Measurements from ENCODE around the gene MOB3B.
A peak's percentile ranks its signal among the peaks of the same experiment; 100 is the strongest.

MOB3B gene

GRCh38 chr9:27333241-27334052 is 196.2 kb downstream of the MOB3B start:
- DNase-seq: peak; percentile 90

- DNase-seq: no peak
These were observed 198.2 kb downstream of the MOB3B start for GRCh38 chr9:27331393-27331792.

DNA sequence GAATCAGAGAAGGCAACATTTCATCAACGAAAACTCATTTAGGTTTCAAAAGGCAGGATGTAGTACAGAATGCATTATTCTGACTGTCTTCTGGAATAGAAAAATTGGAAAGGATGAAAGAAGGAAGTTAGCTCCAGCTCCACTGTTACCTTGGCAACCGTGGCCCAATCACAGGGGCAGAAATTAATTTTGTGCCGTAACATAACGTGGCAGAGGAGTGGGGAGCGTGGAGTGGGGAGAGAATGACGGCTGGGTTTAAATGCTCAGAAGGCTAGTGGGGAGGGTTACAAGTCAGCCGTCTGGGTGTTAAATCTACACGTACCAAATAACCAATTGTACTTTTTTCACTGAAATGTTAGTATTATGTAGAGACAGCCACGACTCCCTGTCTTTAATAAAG is 200.3 kb downstream of the MOB3B start:
- DNase-seq: peak; percentile 20

DNA sequence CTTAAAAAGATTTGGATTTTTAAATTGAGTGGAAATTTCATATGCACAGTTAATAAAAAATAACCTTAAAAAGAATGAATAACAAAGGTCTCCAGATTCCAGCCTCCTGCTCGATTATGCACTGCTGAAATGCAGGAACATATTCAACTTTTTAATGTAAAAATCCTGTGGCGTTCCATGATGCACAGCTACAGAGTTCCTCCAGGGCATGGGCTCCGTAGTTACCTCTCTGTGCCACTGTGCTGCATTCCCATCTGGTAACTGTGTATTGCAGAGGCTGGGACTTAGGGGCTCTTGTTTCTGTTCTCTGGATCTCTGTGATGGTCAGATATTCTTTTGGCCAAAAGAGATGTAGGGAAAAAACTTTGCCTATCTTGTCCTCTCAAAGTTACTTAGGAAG is 201.1 kb downstream of the MOB3B start:
- no peak for DNase-seq

GRCh38 chr9:27311184-27311583 is 218.4 kb downstream of the MOB3B start:
- no peak for DNase-seq

GRCh38 chr9:27310582-27310981 is 219.0 kb downstream of the MOB3B start:
- no peak for DNase-seq

DNA sequence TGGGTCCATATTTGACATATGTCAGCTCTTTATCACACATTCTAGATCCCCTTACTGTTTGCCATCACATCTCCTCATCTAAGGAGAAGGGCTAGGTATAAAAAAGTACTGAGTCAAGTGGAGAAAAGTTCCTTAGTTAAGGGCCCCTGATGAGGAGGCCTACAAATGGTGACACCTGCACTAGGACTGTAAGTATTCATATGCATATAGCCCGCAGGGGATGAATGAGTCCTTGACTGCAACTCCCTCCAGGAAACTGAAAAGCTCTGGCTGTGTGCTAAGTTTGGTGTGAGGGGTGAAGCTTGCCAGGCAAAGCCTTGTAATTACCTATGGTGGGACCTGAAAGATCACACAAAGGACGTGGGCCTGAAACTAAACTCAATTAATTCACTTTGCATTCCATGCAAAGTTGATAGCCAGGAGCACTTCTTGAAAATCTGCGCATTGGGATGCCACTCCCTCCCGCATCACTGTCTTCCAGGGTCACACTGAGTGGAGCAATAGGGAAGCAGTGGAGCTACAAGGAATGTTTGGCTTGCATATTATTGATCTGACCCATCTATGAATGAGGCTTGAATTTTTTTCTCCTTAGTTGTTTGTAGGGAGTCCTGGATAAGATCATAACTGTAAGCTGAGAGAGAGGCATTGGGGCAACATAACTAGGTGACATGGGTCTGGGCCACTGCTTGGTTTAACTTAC is 220.8 kb downstream of the MOB3B start:
- DNase-seq: no peak

GRCh38 chr9:27304521-27304920 is 225.1 kb downstream of the MOB3B start:
- no peak for DNase-seq

GRCh38 chr9:27303219-27303618 is 226.4 kb downstream of the MOB3B start:
- DNase-seq: no peak

- no peak for DNase-seq
These were observed 232.6 kb downstream of the MOB3B start, which contains the start of gene EQTN for GRCh38 chr9:27297050-27297449. TSS of gene EQTN (minus strand) at chr9:27297150. CDS start at chr9:27297055, 95 bp downstream.

GRCh38 chr9:27293996-27294395 is 235.6 kb downstream of the MOB3B start:
- DNase-seq: no peak

GRCh38 chr9:27292659-27293405 is 236.8 kb downstream of the MOB3B start:
- no peak for DNase-seq

GRCh38 chr9:27291292-27291691 is 238.3 kb downstream of the MOB3B start:
- DNase-seq: no peak

- no peak for DNase-seq
These were observed 247.3 kb downstream of the MOB3B start for GRCh38 chr9:27282269-27282668.

DNA sequence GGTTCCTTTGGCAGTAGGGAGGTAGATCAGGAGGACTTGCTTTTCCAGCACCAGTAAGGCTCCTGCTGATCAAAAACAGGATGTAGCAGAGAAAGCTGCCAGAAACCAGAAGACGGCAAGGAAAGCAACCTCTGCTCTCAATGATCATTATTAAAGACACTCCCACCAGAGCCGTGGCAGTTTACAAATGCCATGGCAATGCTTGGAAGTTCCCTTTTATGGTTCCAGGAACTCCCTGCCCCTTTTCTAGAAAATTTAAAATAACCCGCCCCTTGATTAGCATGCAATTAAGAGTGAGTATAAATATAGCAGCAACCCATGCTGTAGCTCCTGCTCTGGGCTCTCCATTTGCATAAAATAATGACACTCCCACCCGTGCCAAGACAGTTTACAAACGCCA is 248.8 kb downstream of the MOB3B start:
- DNase-seq: no peak

GRCh38 chr9:27280249-27280648 is 249.4 kb downstream of the MOB3B start:
- DNase-seq: no peak

GRCh38 chr9:27279611-27280010 is 250.0 kb downstream of the MOB3B start:
- DNase-seq: no peak

DNA sequence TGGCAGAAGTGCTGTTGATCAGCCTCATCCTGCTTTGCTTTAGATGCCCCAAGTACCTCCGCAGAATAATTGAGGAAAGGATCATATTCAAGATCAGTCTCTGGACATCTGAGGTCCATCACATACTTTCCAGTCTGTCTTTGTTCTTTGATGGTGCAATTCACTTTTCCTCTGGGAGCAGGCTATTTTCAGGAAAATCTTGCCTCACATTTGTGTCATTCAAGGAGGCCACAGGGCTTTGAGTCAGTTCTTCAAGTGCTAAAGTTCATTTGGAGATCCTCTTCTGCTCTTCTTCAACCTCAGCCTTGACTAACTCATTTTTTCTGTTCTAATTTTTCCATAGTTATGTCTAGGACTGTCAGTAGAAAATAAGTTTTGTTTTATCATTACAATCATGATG is 251.2 kb downstream of the MOB3B start:
- DNase-seq: no peak

- DNase-seq: peak; percentile 62
These were observed 253.2 kb downstream of the MOB3B start for GRCh38 chr9:27276193-27277030.
